ENCODE measurements around the gene MARCO. TPM values are rescaled to one million over a fixed set of nuclear protein-coding genes. Genes with fewer than 3 reads are reported as not detected.

The MARCO gene
- polyA plus RNA-seq, 1 donor (not counting 4 experiments of a cell fraction or from before 2014, with no cell fraction given), result 0.13 TPM

DNA sequence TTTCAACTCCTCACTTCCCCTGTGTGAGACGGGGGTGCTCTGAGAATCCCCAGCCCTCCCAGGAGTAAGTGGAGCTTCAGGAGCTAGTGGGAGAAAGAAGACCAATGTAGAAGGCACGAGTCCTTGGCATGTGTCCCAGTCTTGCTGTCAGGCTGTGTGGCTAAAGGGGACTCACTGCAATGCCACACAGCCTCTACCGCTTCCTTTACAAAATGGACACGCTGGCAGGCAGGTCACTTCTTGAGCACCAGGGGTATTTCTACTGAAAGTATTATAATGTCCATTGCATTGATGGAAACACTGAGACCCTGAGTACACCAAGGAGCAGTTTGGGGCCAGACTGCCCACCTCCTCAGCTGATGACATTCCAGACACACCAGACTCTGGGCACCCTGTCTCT is 35.8 kb upstream of the MARCO start:
- DNase-seq (ENCODE audit: low read depth, low spot score) (no peak), FAIRE-seq (no peak)
- Histone ChIP-seq H3K27me3 (ENCODE audit: control insufficient read depth, extremely low read depth, insufficient read depth, low read length) (peaks cover 5% of the 10 kb centered on the region), H3K36me3 (ENCODE audit: control insufficient read depth in 2 of 2, extremely low read depth in 1 of 2, insufficient read depth in 2 of 2, low read length in 2 of 2) (no peaks in the 10 kb centered on the region), H3K9me3 (ENCODE audit: control insufficient read depth, low read depth, low read length) (no peaks in the 10 kb centered on the region), H3K27ac (ENCODE audit: control insufficient read depth, insufficient read depth, low read length) (no peak overlapping the region), H3K4me2 (ENCODE audit: control insufficient read depth, extremely low read depth, insufficient read depth, low read depth, low read length) (no peak overlapping the region), H2AFZ (ENCODE audit: control insufficient read depth, low read length) (no peak overlapping the region), H3K9ac (ENCODE audit: control insufficient read depth, extremely low read depth, insufficient read depth, low read length) (no peak overlapping the region), H3K4me3 (ENCODE audit: control insufficient read depth in 2 of 3, extremely low read depth in 1 of 3, insufficient read depth in 2 of 3, low read depth in 1 of 3, low read length in 3 of 3) (no peak overlapping the region), H3K9me1 (ENCODE audit: control insufficient read depth, extremely low read depth, insufficient read depth, low read length) (no peaks in the 10 kb centered on the region), H3K79me2 (ENCODE audit: control insufficient read depth, insufficient read depth, low read length) (no peaks in the 10 kb centered on the region), H3K4me1 (ENCODE audit: control insufficient read depth, extremely low read depth, insufficient read depth, low read length) (no peaks in the 10 kb centered on the region), H4K20me1 (ENCODE audit: control insufficient read depth, extremely low read depth, insufficient read depth, low read length) (no peaks in the 10 kb centered on the region)
- TF ChIP-seq, protein P1, sequence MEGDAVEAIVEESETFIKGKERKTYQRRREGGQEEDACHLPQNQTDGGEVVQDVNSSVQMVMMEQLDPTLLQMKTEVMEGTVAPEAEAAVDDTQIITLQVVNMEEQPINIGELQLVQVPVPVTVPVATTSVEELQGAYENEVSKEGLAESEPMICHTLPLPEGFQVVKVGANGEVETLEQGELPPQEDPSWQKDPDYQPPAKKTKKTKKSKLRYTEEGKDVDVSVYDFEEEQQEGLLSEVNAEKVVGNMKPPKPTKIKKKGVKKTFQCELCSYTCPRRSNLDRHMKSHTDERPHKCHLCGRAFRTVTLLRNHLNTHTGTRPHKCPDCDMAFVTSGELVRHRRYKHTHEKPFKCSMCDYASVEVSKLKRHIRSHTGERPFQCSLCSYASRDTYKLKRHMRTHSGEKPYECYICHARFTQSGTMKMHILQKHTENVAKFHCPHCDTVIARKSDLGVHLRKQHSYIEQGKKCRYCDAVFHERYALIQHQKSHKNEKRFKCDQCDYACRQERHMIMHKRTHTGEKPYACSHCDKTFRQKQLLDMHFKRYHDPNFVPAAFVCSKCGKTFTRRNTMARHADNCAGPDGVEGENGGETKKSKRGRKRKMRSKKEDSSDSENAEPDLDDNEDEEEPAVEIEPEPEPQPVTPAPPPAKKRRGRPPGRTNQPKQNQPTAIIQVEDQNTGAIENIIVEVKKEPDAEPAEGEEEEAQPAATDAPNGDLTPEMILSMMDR (optimal IDR thresholded peaks at IDR 0.05 in 1 of 3, IDR thresholded peaks at IDR 0.05 in 1 of 3, conservative IDR thresholded peaks at IDR 0.05 in 1 of 3; ENCODE audit: extremely low read depth in 1 of 3, insufficient read depth in 2 of 3, low read length in 3 of 3), result no peak
- no peak for TF ChIP-seq EZH2 (IDR thresholded peaks at IDR 0.05; ENCODE audit: low read length)
- dilution Hi-C loops (cut with MboI; ENCODE audit: extremely low pct_ligation_motif_present, low sequenced_read_pairs), result no loop called here

DNA sequence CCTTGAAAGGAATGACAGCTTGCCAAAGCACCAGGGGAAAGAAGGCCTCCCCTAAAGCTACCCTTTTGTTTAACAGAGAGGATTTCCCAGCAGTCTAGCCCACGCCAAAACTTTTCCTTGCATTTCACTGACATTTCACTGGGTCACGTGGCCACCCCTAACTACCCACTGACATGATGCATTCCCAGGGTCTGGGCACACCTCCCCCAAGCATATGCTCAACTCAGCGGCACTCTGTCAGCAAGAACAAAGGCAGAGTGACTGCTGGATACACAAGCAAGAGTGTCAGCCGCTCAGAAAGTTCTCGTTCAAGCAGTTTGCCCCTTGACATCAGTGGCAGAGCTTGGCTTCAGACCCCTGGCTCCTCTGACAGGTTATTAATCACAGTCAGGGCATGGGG is 34.2 kb upstream of the MARCO start:
- dilution Hi-C loops (cut with MboI; ENCODE audit: extremely low pct_ligation_motif_present, low sequenced_read_pairs), result no loop called here

More for the DNA sequence above, 34.2 kb upstream of the MARCO start:
- Histone ChIP-seq H3K4me2 (ENCODE audit: control insufficient read depth, extremely low read depth, insufficient read depth, low read depth, low read length) (no peak overlapping the region), H3K9me1 (ENCODE audit: control insufficient read depth, extremely low read depth, insufficient read depth, low read length) (no peaks in the 10 kb centered on the region), H3K9ac (ENCODE audit: control insufficient read depth, extremely low read depth, insufficient read depth, low read length) (no peak overlapping the region), H3K4me1 (ENCODE audit: control insufficient read depth, extremely low read depth, insufficient read depth, low read length) (no peaks in the 10 kb centered on the region), H3K79me2 (ENCODE audit: control insufficient read depth, insufficient read depth, low read length) (no peaks in the 10 kb centered on the region), H3K27me3 (ENCODE audit: control insufficient read depth, extremely low read depth, insufficient read depth, low read length) (peaks cover 5% of the 10 kb centered on the region), H2AFZ (ENCODE audit: control insufficient read depth, low read length) (no peak overlapping the region), H4K20me1 (ENCODE audit: control insufficient read depth, extremely low read depth, insufficient read depth, low read length) (no peaks in the 10 kb centered on the region), H3K4me3 (ENCODE audit: control insufficient read depth in 2 of 3, extremely low read depth in 1 of 3, insufficient read depth in 2 of 3, low read depth in 1 of 3, low read length in 3 of 3) (no peak overlapping the region), H3K36me3 (ENCODE audit: control insufficient read depth in 2 of 2, extremely low read depth in 1 of 2, insufficient read depth in 2 of 2, low read length in 2 of 2) (no peaks in the 10 kb centered on the region), H3K9me3 (ENCODE audit: control insufficient read depth, low read depth, low read length) (no peaks in the 10 kb centered on the region), H3K27ac (ENCODE audit: control insufficient read depth, insufficient read depth, low read length) (no peak overlapping the region)
- no peak for TF ChIP-seq EZH2 (IDR thresholded peaks at IDR 0.05; ENCODE audit: low read length)
- TF ChIP-seq, protein P1 (optimal IDR thresholded peaks at IDR 0.05 in 1 of 3, IDR thresholded peaks at IDR 0.05 in 1 of 3, conservative IDR thresholded peaks at IDR 0.05 in 1 of 3; ENCODE audit: extremely low read depth in 1 of 3, insufficient read depth in 2 of 3, low read length in 3 of 3), result no peak
- FAIRE-seq, result no peak
- DNase-seq (ENCODE audit: low read depth, low spot score), result no peak

All from keratinocyte (primary cell).